Measurements from ENCODE around the gene TTC28.

Gene TTC28

DNA sequence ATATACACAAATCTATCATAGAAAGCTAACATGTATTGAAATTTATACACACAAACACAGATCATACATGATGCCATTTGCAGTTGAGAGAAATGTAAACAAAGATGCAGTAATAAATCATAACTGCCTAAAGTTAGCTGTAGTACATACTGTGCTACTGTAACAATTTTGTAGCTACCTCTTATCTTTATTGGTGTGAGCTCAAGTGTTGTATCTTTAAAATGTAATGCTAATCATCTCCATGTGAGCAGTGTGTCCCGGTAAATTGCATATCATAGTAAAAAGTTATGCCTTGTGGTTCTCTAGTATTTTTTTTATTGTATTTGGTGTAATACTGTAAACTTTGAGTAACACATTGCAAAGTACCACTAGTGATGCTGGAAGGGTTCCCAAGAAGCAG is 743.7 kb downstream of the TTC28 start:
- DNase-seq, result no peak

DNA sequence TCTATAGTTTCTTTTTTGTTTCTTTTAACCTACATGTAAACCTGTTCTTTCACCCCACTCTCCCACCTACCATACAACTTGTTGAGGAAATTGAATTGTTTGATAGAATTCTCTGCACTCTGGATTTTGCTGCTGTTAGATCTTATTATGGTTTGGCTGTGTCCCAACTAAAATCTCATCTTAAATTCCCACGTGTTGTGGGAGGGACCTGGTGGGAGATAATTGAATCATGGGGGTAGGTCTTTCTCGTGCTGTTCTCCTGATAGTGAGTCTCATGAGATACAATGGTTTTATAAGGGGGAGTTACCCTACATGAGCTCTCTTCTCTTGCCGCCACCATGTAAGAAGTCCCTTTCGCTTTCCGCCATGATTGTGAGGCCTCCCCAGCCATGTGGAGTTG is 745.6 kb downstream of the TTC28 start:
- no peak for DNase-seq

DNA sequence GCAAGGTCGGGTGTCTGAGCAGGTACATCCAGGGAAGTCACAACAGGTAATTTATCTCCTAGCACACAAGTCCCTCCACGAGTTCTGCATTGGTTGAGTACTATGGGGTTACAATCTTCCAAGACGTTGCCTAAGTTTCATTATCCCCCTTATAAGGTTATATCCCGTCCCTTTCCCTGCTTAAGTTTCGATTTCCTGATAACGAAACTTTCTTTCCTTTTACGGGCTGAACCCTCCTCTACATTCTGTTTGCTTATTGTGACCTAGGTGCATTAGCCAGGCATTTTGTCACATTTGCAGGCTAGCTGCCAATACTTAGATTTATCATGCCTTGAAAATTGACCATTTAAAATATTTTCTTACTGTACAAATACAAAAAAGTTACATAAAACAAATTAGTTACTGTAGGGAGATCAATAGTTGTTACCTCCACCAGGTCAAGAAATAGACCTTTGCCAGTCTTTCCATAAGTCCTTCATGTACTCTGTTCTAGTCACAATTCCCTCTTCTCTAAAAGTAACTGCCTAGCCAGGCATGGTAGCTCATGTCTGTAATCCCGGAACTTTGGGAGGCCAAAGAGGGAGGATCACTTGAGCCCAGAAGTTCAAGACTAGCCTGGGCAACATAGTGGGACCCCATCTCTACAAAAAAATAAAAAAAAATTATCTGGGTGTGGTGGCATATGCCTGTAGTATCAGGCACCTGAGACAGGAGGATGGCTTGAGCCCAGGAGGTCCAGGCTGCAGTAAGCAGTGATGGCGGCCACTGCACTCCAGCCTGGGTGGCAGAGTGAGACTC is 746.3 kb downstream of the TTC28 start:
- no peak for DNase-seq

DNA sequence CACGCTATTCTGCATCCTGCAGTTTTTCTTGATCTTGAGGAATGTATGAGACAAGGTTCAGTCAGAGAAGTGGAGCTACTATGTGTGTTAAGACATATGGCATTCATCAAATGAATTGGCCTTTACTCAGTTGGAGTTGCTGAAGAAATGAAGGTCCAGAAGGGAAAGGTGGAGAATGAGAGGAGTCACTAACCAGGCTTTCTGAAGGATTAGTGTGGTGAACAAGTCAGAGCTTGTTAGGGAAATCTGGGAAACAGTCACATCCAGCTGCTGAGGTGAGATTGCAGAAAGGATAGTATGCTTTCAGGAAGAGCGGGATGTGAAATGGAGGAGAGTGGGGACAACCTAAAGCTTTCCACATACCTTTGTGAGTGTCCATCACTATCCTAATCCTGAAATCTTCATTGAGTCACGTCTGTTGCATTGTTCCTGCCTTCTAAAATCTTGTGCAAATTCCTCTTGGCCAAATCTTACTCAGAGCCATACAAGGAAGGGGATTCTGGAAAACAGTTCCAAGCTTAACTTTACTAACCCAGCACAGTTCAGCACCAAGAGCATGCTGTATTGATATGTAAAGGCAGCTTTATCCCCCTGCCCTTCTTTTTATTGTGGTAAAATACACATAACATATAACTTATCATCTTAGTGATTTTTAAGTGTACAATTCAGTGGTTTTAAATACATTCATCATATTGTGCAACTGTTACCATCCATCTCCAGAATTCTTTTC is 749.1 kb downstream of the TTC28 start:
- DNase-seq, result peak; percentile 44
